GM21423 (cell line): ENCODE measurements around the gene SSTR5.

ENCODE experiments used
- ATAC-seq: cut with Tn5 transposase; IDR thresholded peaks from one replicate; pipeline ENCODE4 v1.9.1; 2021; ENCODE audit warnings: mild to moderate bottlenecking, moderate library complexity; ENCODE audit not compliant: unreplicated experiment

The SSTR5 gene

DNA sequence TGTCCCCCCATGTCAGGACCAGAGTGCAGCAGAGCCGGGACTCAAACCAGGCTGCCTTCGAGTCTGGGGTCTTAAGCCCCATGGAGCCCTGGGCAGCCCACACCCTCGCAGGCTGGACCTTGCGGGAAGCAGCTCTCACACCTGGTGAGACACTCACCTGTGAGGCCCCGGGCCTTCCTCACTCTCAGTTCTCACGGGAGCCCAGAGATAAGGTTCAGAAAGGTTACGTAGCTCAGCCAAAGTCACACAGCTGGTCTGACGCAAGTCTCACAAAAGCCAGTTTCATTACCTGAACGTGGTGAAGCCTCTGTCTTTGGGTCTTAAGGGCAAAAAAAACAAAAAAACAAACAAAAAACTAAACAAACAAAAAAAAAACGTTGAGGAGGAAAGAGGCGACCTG is 32.8 kb upstream of the SSTR5 start:
- no peak for ATAC-seq

DNA sequence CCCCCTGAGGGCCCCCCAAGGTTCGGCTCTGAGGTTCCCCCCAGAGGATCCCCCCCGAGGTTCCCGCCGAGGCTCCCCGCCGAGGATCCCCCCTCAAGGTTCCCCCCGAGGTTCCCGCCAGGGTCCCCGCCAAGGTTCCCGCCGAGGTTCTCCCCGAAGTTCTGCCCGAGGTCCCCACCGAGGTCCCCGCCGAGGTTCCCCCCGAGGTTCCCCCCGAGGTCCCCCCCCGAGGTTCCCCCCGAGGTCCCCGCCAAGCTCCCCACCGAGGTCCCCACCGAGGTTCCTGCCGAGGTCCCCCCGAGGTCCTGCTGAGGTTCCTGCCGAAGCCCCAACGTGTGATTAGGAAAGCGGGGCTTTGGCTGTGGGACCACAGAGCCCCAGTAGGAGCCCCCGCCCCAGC is 32.2 kb upstream of the SSTR5 start:
- ATAC-seq: no peak

DNA sequence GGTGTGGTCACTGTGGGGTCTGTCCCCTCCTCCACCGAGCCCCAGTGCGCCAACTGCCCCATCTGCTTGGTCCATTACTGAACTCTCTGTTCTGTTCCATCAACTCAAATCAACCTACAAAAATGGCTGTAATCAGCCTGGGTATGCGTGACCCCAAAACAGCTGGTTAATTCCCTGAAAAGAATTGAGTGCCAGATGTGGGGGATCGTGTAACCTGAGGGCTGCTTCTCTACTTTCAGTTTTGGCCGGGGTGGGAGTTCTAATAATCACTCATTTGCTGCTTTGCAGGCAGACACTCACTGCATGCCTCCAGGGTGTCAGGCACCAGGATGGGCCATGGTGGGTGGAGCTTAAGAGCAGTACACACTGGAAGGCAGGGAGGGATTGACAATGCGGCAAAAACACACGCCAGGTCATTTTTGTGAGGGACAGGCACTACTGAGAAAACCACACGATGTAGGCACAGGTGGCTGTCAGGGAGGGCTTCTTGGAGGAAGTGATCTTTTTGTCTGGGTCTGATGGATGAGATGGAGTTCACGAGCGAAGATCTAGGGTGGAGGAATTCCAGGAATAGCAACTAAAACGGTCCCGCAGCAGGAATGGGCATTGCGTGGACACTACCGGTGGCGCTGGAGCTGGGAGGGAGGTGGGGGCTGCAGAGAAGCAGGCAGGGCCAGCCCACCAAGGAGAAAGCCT is 30.4 kb upstream of the SSTR5 start:
- no peak for ATAC-seq

DNA sequence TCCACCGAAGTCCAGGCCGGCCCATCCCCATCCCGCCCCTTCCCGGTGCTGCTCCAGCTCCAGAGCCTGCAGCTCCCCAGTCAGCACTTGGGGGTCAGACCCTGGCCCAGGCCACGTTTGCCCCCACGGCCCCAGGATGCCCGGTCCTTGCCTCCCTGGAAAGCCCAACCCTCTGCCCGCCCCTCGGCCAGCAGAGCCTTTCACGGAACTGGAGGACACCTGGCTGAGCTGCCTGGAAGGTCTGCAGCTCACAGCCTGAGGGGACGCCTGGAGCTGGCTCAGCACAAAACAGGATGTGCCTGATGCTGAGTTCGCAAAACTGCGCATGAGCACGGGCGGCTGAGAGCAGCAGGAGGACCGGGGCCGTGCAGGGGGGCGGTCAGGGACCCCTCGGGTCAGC is 29.7 kb upstream of the SSTR5 start:
- no peak for ATAC-seq

DNA sequence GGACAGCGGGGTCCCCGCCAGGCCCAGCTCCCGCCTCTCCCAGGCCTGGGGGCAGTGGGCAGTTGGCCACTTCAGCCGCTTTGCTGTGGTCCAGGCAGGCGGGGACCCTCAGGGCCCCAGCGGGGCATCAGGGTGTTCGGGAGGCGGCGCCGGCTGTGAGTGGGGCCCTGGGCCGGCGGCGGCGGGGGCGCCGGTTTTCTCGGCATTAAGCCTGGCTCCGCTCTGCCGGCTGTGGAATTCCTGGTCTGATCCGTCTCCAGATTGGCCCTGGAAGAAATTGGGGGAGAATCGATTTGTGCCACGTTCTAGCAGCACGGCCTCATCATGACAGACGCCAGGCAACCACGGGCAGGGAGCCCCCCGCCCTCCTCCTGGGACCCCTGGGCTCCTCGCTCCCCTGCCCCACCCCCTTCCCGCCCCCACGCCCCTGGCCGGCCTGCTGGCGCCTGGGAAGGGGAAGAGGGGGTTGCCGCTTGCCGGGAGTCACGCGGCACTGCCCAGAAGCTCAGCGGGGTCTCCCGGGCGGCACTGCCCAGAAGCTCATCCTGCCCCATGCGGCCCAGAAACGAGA is 28.6 kb upstream of the SSTR5 start:
- ATAC-seq: no peak

DNA sequence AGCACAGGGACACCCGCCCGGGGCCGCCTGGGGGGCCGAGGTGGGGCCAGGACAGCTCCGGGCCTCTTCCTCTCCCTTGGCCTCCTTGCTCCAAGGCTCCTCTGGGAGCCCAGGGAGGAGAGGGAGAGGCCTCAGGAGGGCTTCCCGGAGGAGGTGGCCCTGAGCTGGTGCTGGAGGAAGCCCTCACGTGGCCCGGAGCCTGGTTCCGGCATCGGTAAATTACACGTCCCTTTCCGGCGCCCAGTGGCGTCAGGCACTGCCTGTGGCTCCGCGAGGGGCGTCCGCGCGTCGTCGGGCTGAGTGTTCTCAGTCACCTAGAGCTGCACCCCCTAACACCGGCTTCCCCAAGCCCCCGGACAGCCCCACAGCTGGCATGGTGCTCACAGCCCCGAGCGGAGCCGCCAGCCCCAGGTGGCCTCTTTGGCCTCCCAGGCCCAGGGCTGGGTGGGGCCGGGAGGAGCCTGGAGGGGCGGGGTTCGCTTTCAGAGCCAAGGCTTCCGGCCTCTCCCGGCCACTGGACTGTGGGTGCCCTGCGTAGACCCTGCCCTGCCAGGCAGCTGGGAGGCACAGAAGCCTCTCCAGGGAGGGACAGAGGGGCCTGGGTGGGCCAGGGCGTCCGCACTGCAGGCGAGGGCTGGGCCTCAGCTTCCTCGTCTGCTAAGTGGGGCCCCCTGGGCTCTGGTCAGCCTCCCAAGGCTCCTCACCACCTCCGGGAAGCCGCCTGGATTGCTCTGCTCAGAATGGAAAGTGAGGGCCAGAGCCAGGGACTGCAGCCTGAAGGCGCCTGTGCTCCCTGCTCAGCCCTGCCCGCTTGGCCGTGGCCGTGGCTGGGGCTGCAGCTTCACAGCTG is 27.9 kb upstream of the SSTR5 start:
- no peak for ATAC-seq

DNA sequence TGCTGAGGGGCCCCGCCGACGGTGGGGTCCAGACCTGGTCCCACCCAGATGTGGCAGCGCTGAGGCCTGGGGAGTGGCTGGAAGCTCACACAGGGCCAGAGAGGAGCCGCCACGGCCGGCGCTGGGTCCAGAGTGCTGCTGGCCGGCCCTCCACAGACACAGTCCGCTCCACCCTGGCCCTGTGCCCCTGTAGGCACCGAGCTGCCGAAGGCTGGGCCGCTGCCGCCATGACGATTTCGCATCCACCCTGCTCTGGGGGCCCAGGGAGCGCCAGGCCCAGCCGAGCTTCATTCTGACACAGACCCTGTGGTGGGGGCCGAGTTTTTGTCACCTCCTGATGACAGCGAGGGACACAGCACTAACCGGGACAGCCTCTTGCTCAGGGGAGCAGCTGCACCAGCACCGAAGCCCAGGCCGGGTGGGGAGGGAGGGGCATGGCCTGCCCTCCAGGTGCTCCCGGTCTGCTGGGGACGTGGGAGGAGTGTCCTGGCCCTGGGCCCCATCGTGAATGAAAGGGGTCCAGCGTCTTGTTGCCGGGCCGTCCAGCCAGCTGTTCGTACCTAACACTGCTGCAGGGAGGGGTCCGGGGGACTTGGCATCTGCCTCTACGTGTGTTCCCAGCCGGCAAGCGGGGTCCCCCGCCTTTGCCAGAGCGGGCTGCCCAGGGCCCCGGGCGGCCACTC is 27.1 kb upstream of the SSTR5 start:
- ATAC-seq: no peak

DNA sequence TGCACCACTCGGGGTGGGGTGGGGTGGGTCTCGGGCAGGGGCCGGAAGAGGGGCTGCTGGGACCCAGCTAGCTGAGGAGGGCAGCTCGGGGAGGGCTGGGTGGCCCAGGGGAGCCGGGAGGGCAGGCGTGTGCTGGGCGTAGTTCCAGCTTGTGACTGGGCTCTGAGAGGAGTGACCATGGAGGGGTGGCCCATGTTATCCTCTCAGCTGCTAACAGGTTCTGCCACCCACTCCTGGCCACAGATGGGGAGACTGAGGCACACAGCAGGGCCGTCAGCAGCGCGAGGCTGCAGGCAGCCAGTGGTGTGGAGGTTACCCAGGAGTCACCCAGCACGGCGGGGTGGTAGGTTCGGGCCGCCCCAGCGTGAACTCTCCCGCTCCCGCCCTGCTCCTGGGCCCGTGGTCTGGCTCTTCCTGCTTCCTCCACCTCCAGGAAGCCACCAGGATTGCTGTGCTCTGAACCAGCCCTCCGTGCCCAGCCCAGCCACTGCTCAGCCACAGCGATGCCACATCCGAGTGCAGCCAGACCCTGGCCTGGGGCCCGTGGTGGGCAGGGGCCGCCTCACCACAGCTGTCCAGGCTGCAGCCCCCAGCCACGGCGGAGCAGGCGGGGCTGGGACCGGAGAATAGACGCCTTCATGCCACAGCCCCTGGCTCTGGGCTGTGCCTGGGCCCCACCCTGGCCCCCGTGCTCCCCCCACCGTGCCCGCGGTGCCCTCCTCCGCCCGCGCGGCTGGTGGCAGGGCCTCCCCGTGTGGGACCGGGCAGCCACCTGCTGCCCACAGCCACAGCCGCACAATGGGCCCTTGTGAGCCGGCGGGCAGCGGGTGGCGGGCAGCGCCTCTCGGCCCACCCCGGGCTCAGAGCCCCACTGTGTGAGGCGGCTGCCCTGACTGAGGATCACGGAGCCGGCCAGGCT is 26.3 kb upstream of the SSTR5 start:
- no peak for ATAC-seq

DNA sequence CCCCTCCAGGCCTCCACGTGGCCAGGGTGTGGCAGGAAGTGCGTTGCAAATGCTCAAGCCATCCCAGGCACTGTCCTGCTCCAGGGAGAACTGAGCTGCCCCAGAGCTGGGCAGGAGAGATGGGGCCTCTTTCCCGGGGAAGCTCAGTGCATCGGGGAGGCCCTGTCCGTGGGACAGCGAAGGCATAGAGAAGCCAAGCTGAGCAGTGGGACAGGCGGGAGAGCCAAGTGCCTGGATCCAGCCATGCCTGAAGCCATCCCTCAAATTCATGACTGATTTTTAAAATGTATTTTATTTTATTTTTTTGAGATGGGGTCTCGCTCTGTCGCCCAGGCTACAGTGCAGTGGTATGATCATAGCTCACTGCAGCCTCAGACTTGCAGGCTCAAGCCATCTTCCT is 25.4 kb upstream of the SSTR5 start:
- ATAC-seq: no peak

DNA sequence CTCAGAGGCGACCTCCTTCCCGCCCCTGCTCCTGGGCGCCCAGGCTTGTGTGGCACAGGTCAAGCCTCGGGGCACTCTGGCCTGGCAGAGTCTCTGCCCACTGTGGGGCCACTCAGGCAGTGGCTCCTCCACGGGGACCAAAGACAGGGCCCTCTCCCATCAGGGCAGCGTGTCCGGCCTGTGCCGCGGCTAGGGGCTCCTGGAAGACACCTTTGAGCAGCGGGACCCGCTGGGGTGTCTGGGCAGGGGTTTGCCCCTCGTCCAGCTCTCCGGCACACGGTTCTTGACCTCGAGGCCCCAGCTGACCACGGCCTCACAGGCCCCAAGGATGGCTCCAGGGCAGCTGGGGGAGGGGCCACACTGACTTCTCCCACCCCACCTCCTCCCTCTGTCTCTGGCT is 24.7 kb upstream of the SSTR5 start:
- ATAC-seq: no peak

DNA sequence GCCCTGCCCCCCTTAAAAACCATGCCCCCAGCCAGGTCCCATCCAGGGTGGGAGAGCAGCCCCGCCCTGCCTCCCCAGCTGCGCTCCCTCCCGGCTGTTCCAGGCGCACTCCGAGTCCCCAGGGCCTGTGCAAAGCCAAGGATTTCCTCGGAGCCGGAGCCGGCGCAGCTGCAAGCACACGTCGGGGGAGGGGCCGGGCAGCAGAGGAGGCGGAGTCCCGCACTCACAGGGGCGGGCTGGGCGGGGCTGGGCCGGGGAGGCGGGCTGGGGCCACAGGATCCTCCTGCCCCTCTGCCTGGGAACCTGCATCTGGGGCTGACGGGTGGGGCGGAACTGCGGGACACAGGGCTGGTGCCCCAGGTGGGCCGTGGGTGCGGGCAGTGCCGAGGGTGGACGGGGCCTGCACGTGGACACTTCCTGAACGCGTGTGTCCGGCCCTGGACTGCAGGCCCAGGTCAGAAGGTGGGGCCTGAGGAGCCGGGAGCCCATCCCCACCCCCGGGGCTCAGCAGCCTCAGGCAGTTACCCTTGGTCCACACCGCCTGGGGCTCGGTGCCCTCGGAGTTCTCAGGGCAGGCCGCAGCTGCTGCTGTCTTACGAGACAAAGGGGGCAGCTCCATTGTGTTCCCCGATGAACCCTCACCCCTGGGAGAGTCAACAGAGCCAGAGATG is 24.0 kb upstream of the SSTR5 start:
- ATAC-seq: no peak

DNA sequence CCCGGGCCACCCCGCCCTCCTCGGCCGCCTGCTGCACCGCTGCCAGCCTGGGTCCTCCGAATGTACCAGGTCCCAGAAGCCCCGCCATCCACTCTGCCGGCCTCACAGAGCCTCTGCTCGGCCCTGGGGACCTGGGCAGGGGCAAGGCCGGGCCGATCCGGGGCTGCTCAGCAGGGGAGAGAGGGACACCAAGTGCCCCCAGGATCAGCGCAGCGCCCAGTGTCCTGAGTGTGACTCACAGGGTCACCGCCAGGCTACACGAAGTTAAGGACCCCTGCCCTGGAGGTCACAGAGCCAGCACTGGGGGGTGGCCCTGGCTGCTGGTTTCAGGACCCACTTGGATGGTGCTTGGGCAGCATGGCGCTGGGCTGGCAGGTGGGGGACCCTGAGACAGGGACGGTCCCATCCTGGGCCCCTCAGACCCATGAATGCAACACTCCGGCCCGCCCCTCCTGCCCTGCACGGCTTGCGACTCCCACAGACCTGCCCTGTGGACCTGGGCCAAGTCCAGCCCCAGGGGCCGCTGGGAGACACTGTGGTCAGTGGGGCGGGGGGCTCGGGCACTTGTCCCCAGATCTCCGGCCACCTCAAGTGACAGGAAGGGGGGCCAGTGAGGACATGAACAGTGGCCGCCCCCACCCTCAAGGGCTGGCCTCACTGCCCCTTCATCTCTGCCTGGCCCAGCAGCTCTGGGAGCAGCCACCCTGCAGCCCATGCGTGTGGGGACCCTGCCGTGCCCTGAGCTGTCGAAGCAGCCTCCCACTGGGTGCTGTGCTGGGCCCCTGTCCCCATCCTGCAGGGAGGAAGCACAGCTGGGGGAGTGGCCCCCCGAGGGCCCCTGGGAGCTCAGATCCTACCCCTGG is 23.2 kb upstream of the SSTR5 start:
- no peak for ATAC-seq

DNA sequence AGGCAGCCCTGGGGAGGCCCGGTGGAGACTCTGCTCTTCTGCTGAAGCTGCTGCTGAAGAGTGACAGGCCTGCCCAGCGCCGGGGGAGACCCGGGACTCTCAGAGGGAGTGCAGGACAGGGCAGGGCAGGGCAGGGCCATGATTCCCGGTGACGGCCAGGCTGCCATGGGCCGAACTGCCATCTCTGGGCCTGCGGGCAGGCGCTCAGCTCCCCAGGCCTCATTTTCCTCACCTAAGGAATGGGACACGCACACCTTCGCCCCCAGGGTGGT is 22.6 kb upstream of the SSTR5 start:
- ATAC-seq: no peak

DNA sequence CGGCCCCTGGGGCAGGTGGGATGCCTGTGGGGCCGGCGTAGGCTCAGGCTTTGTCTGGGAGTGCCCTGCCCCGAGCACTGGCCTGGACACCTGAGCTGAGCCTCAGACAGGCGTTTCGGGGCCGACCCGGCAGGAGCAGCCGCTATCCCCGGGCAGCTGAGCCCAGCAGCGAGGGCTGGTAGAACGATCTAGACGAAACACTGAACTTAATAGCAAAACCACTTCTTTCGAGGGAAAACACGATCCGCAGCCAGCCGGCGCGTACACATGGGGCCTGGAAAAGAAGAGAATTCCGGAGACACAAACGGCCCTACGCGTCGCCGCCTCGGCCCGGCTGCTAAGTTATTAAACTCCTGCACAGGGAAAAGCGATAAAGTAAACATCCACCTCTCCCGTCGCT is 22.0 kb upstream of the SSTR5 start:
- ATAC-seq: no peak

DNA sequence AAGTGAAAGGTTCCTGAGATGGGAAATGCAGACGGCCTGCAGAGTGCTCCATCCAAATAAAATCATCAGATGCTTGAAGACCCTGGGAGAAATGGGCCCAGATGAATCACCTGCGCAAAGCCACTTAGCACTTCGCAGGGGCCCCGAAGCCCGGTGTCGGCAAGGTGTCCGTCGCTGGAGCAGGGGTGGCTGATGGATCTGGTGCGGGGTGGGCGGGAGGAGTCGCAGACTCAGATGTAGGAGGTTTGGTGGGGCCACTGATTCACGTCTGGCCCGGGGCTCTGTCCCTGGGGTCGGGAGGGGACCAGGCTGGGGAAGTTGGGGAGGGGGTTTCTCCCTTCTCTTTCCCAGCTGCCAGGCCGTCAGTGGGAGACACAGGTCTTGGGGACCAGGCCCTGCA is 21.6 kb upstream of the SSTR5 start:
- ATAC-seq: no peak

DNA sequence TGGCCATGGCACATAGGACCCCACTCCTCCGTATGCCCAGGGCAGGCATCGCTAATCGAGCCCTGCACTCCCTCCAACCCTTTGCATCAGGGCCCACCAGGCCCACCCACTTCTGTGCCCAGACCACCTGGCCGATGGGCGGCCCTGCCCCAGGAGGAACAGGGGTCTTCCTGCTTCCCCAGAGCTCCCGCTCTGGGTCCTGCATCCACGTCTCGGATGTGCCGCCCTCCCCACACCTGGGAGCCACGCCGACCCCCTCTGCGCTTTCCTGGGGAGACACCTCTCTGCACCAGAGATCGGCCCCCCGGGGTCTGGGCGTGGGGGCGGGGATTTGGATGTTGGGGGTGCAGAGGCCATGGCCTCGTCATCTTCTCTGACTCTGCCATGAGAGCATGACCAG is 21.1 kb upstream of the SSTR5 start:
- ATAC-seq: no peak

DNA sequence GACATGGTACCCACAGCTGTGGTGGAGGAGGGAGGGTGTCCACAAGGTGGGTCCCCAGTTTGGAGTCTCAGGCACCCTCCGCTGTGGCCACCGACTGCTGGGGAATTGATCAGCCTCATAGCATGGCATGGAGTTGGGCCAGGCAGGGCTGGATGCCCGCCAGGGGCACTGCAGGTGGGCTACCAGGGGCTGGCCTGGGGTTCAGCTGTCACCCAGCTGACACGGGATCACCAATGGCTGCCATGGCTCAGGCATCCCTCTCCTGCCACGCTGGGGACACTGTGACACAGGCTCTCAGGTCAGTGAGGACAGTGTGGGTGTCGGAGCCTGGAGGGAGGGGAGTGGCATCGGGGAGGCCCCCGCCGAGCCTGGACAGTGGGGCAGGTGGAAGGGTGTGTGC is 19.8 kb upstream of the SSTR5 start:
- ATAC-seq: no peak

DNA sequence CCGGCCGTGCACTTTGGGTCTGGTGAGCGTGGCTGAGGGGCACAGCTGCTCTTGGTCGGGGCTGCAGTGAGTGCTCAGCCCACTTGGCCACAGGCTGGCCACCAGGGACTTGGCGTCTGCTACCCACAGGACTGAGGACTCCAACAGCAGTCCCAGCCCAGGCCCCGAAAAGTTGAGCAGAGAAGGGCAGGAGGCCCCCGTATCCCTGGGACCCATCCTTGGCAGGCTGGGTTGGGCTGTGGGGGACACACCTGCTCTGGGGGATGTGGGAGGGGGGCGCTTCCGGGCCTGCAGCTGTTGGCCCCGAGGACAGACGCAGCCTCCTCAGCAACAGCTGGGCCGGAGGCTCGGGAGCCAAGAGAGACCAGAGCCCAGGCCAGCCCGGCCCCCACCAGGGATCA is 19.4 kb upstream of the SSTR5 start:
- ATAC-seq: no peak

DNA sequence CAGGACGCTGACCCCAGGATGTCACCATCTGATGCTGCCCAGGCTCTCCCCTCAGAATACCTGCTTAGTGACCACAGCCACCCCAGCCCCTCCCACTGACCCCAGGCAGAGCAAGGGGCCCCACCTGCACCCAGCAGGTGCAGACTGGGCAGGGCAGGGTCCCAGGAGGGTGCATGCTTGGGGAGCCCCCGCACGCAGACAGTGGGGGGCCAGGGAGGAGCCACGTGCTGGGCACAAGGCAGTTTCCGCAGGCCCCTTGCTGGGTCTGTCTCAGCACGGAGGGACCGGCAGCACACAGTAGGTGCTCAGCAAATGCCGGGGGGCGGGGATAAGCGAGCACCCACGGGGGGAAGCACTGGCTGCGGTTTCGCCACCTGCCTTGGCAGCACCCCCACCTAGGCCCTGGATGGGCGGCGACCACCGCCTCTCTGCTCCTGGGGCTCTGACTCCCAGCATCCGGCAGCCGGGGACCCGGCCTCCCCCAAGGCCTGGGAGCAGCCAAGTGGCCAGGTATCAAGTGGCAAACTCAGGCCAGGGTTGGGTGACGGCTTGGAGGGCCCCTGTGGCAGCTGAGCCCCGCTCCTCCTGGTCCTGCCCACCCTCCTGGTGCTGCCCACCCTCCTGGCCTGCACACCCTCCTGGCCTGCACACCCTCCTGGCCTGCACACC is 18.7 kb upstream of the SSTR5 start:
- no peak for ATAC-seq
